HepG2 (cell line): ENCODE results near the gene RPS6KB1. TPM values are rescaled to one million over a fixed set of nuclear protein-coding genes. Genes with fewer than 3 reads are reported as not detected.
A peak's percentile ranks its signal among the peaks of the same experiment; 100 is the strongest.

Source experiments
- EHMT2 ChIP-seq: fragments of 200-600 bp; sonication (generic); IDR thresholded peaks from 2 replicates; pipeline ENCODE4 v1.7.0; 2017; ENCODE audit warnings: antibody characterized with exemption, low read depth, low read length, borderline replicate concordance
- FOXP1 ChIP-seq, 2 experiments: fragments of 450-650 bp in 1 of 2; IDR thresholded peaks; 2 replicates each; pipeline ENCODE4 v1.6.1; 2017 to 2018; ENCODE audit warnings: antibody characterized with exemption in 1 of 2
- HNRNPK ChIP-seq: fragments of 200-400 bp; formaldehyde crosslinking; IDR thresholded peaks from 2 replicates; pipeline ENCODE4 v1.6.1; 2018; ENCODE audit warnings: low read length, low read depth, moderate library complexity, mild to moderate bottlenecking; ENCODE audit not compliant: poor library complexity, severe bottlenecking
- KDM3A ChIP-seq: IDR thresholded peaks from 2 replicates; pipeline ENCODE4 v1.6.1; 2018; ENCODE audit warnings: low read depth, missing compliant biosample characterization
- NAIF1 ChIP-seq: sonication (generic); formaldehyde crosslinking; IDR thresholded peaks from 2 replicates; pipeline ENCODE4 v1.5.0; 2020; ENCODE audit warnings: mild to moderate bottlenecking, missing genetic modification reagents, borderline replicate concordance
- NBN ChIP-seq: fragments of 450-650 bp; conservative IDR thresholded peaks from 2 replicates; pipeline ENCODE4 v1.6.1; 2017
- PHF20 ChIP-seq: sonication (generic); formaldehyde crosslinking; IDR thresholded peaks from 2 replicates; pipeline ENCODE4 v1.5.0; 2020; ENCODE audit warnings: mild to moderate bottlenecking, missing genetic modification reagents
- PPARG ChIP-seq: conservative IDR thresholded peaks from 2 replicates; pipeline ENCODE4 v1.6.1; 2016; ENCODE audit warnings: missing biosample characterization, missing genetic modification reagents
- SP140L ChIP-seq: sonication (generic); formaldehyde crosslinking; IDR thresholded peaks from 2 replicates; pipeline ENCODE4 v1.4.0; 2020; ENCODE audit warnings: missing genetic modification reagents, borderline replicate concordance
- TBX2 ChIP-seq: sonication (generic); formaldehyde crosslinking; IDR thresholded peaks from 2 replicates; pipeline ENCODE4 v1.5.0; 2020; ENCODE audit warnings: missing genetic modification reagents, mild to moderate bottlenecking, borderline replicate concordance
- THYN1 ChIP-seq: sonication (generic); formaldehyde crosslinking; IDR thresholded peaks from 2 replicates; pipeline ENCODE4 v1.8.1; 2023; ENCODE audit warnings: low read depth, mild to moderate bottlenecking, moderate library complexity, missing genetic modification reagents, borderline replicate concordance
- TOPORS ChIP-seq: sonication (generic); formaldehyde crosslinking; IDR thresholded peaks from 2 replicates; pipeline ENCODE4 v1.8.0; 2023; ENCODE audit warnings: mild to moderate bottlenecking, missing genetic modification reagents
- U2AF2 ChIP-seq: fragments of 200-400 bp; formaldehyde crosslinking; IDR thresholded peaks from 2 replicates; pipeline ENCODE4 v1.6.1; 2017; ENCODE audit warnings: low read depth, mild to moderate bottlenecking, low read length
- ZBTB44 ChIP-seq: sonication (generic); formaldehyde crosslinking; IDR thresholded peaks from 2 replicates; pipeline ENCODE4 v1.4.0; 2020; ENCODE audit warnings: missing genetic modification reagents
- ZHX1 ChIP-seq: sonication (generic); formaldehyde crosslinking; IDR thresholded peaks from 2 replicates; pipeline ENCODE4 v1.8.1; 2022; ENCODE audit warnings: low read depth, mild to moderate bottlenecking, missing genetic modification reagents
- ZNF138 ChIP-seq: sonication (generic); formaldehyde crosslinking; IDR thresholded peaks from 2 replicates; pipeline ENCODE4 v1.5.0; 2020; ENCODE audit warnings: mild to moderate bottlenecking, low read depth, missing genetic modification reagents
- ZNF142 ChIP-seq: sonication (generic); formaldehyde crosslinking; IDR thresholded peaks from 2 replicates; pipeline ENCODE4 v1.4.0; 2020; ENCODE audit warnings: missing genetic modification reagents
- ZNF883 ChIP-seq: sonication (generic); formaldehyde crosslinking; IDR thresholded peaks from 2 replicates; pipeline ENCODE4 v1.5.1; 2020; ENCODE audit warnings: mild to moderate bottlenecking, missing genetic modification reagents; ENCODE audit errors: not compliant biosample characterization
- ZSCAN9 ChIP-seq: IDR thresholded peaks from 2 replicates; pipeline ENCODE4 v1.6.1; 2016; ENCODE audit warnings: borderline replicate concordance
- polyA plus RNA-seq, 8 experiments: library from polyadenylated mRNA; depleted of rRNA in 3 of 8; stranded (reverse) in 7 of 8; unstranded in 1 of 8; fragments of >200 nt; fragmentation: Illumina TruSeq in 4 of 8; extraction: Trizol in 4 of 8; gene quantifications; 2 replicates each; pipeline versions ENCODE4 v1.2.1 to v1.2.3, GENCODE V29; 2011 to 2016; ENCODE audit warnings: low read depth in 4 of 8, missing spikeins in 1 of 8, mixed read lengths in 1 of 8; ENCODE audit not compliant: insufficient read depth in 1 of 8
- total RNA-seq, 5 experiments: library from RNA; depleted of rRNA; stranded (reverse); fragments of >200 nt; fragmentation: Illumina TruSeq; extraction: Trizol; gene quantifications; 2 replicates each; pipeline ENCODE4 v1.2.3, GENCODE V29; 2016; ENCODE audit warnings: low read depth in 1 of 5

The RPS6KB1 gene
- total and polyA plus RNA-seq, 2 of the 13 experiments (the other 11 are each of a cell fraction or from before 2014, with no cell fraction given): 16.5 to 42.2 TPM

- peak; percentile 52; the same call in 1 of the 2 replicates for TF ChIP-seq ZNF142 (CRISPR knock-in tag)
- TF ChIP-seq U2AF2: no peak
- peak; percentile 80 for TF ChIP-seq PPARG (CRISPR knock-in tag)
- TF ChIP-seq SP140L (CRISPR knock-in tag): peak; percentile 23; the same call in 1 of the 2 replicates
- TF ChIP-seq NAIF1 (CRISPR knock-in tag): peak; percentile 11; the same call in 1 of the 2 replicates
- no peak for TF ChIP-seq HNRNPK
- peak; percentile 71 for TF ChIP-seq TBX2 (CRISPR knock-in tag)
- TF ChIP-seq ZNF138 (CRISPR knock-in tag): no peak
- TF ChIP-seq EHMT2: peak; percentile 76; the same call in 1 of the 2 replicates
- TF ChIP-seq NBN: no peak
- TF ChIP-seq KDM3A (CRISPR knock-in tag): no peak
- TF ChIP-seq ZHX1 (CRISPR knock-in tag): no peak
- TF ChIP-seq ZSCAN9 (CRISPR knock-in tag): no peak
- no peak for TF ChIP-seq FOXP1 (IDR thresholded peaks at IDR 0.05)
- peak; percentile 56 for TF ChIP-seq FOXP1 (CRISPR knock-in tag; IDR thresholded peaks at IDR 0.05)
- TF ChIP-seq ZNF883 (CRISPR knock-in tag): no peak
- no peak for TF ChIP-seq ZBTB44
- TF ChIP-seq PHF20: no peak
- TF ChIP-seq THYN1 (CRISPR knock-in tag): peak; percentile 67; the same call in 1 of the 2 replicates
- TF ChIP-seq TOPORS (CRISPR knock-in tag): peak; percentile 83; the same call in 1 of the 2 replicates
Measured at GRCh38 chr17:59846394-59847165, 46.3 kb upstream of the RPS6KB1 start (continued).
